ENCODE results near the gene TGM2. TPM values are rescaled to one million over a fixed set of nuclear protein-coding genes. Genes with fewer than 3 reads are reported as not detected.

The TGM2 gene
- total RNA-seq, 1 experiment from 2014 or later, result 1.5 TPM

GRCh38 chr20:38178581-38178980, 13.5 kb upstream of the TGM2 start:
- Mint-ChIP-seq H3K27me3 (ENCODE audit: insufficient read depth, unreplicated experiment) (no peaks in the 10 kb centered on the region), H3K4me1 (ENCODE audit: insufficient read depth, unreplicated experiment) (peaks cover 6% of the 10 kb centered on the region), H3K36me3 (ENCODE audit: insufficient read depth, unreplicated experiment) (peaks cover 5% of the 10 kb centered on the region), H3K9me3 (ENCODE audit: unreplicated experiment) (no peaks in the 10 kb centered on the region), H3K27ac (ENCODE audit: low read depth, unreplicated experiment) (no peak overlapping the region), H3K4me3 (ENCODE audit: unreplicated experiment) (no peak overlapping the region)
- ChIA-PET CTCF (interaction anchor here (0.7 to 1.4 kb wide), 4 partner anchors 15 to 903 kb away, joined by 3 to 6 read pairs (median 5); no protein-coding TSS in a partner anchor), POLR2A (interaction anchor here (0.8 kb wide), 1 partner anchor 47 kb away, joined by 3 read pairs; no protein-coding TSS in a partner anchor)
- TF ChIP-seq, protein P1, sequence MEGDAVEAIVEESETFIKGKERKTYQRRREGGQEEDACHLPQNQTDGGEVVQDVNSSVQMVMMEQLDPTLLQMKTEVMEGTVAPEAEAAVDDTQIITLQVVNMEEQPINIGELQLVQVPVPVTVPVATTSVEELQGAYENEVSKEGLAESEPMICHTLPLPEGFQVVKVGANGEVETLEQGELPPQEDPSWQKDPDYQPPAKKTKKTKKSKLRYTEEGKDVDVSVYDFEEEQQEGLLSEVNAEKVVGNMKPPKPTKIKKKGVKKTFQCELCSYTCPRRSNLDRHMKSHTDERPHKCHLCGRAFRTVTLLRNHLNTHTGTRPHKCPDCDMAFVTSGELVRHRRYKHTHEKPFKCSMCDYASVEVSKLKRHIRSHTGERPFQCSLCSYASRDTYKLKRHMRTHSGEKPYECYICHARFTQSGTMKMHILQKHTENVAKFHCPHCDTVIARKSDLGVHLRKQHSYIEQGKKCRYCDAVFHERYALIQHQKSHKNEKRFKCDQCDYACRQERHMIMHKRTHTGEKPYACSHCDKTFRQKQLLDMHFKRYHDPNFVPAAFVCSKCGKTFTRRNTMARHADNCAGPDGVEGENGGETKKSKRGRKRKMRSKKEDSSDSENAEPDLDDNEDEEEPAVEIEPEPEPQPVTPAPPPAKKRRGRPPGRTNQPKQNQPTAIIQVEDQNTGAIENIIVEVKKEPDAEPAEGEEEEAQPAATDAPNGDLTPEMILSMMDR (IDR thresholded peaks at IDR 0.05; ENCODE audit: unreplicated experiment), result no peak
- no TSS peak for BruUV-seq (replicated peaks)
- intact Hi-C loops (cut with micrococcal nuclease), result no loop called here
- no peak for DNase-seq (ENCODE audit: unreplicated experiment)

GRCh38 chr20:38178065-38178491, 13.0 kb upstream of the TGM2 start:
- Mint-ChIP-seq H3K4me1 (ENCODE audit: insufficient read depth, unreplicated experiment) (peaks cover 9% of the 10 kb centered on the region), H3K27me3 (ENCODE audit: insufficient read depth, unreplicated experiment) (no peaks in the 10 kb centered on the region), H3K27ac (ENCODE audit: low read depth, unreplicated experiment) (no peak overlapping the region), H3K4me3 (ENCODE audit: unreplicated experiment) (no peak overlapping the region), H3K9me3 (ENCODE audit: unreplicated experiment) (no peaks in the 10 kb centered on the region), H3K36me3 (ENCODE audit: insufficient read depth, unreplicated experiment) (peaks cover 2% of the 10 kb centered on the region)
- ChIA-PET POLR2A (interaction anchor here (0.8 kb wide), 1 partner anchor 48 kb away, joined by 3 read pairs; no protein-coding TSS in a partner anchor), CTCF (interaction anchor here (0.7 to 1.4 kb wide), 4 partner anchors 15 to 904 kb away, joined by 3 to 6 read pairs (median 5); no protein-coding TSS in a partner anchor)
- BruUV-seq (replicated peaks), result no TSS peak
- intact Hi-C loops (cut with micrococcal nuclease), result no loop called here
- TF ChIP-seq, protein P1 (IDR thresholded peaks at IDR 0.05; ENCODE audit: unreplicated experiment), result no peak
- no peak for DNase-seq (ENCODE audit: unreplicated experiment)

DNA sequence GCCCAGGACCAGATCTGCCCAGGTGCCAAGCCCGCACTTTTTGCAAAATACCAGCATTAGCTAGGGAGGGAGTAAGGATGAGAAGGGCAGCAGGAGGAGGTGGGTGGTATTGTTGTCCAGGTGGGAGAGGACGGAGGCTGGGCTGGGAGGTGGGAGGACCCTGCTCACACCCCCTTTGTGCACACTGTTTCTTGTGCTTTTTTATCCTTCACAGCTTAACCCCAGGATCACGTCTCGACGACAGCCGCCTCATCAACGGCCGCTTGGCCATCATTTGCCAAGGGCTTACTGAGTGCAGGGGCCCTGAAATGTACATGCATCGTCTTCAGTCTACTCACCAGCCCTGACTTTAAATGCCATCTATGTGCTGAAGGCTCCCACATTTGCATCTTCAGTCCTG, 12.1 kb upstream of the TGM2 start:
- Mint-ChIP-seq H3K27me3 (ENCODE audit: insufficient read depth, unreplicated experiment) (no peaks in the 10 kb centered on the region), H3K4me3 (ENCODE audit: unreplicated experiment) (no peak overlapping the region), H3K27ac (ENCODE audit: low read depth, unreplicated experiment) (no peak overlapping the region), H3K36me3 (ENCODE audit: insufficient read depth, unreplicated experiment) (no peaks in the 10 kb centered on the region), H3K4me1 (ENCODE audit: insufficient read depth, unreplicated experiment) (peaks cover 16% of the 10 kb centered on the region), H3K9me3 (ENCODE audit: unreplicated experiment) (no peaks in the 10 kb centered on the region)
- TF ChIP-seq, protein P1 (IDR thresholded peaks at IDR 0.05; ENCODE audit: unreplicated experiment), result no peak
- no TSS peak for BruUV-seq (replicated peaks)
- no peak for DNase-seq (ENCODE audit: unreplicated experiment)
- intact Hi-C loops (cut with micrococcal nuclease), result no loop called here
- ChIA-PET POLR2A (no interaction called here), CTCF (interaction anchor here (1.3 to 2.5 kb wide), 4 partner anchors 42 to 119 kb away, joined by 3 to 12 read pairs (median 9); no protein-coding TSS in a partner anchor)

DNA sequence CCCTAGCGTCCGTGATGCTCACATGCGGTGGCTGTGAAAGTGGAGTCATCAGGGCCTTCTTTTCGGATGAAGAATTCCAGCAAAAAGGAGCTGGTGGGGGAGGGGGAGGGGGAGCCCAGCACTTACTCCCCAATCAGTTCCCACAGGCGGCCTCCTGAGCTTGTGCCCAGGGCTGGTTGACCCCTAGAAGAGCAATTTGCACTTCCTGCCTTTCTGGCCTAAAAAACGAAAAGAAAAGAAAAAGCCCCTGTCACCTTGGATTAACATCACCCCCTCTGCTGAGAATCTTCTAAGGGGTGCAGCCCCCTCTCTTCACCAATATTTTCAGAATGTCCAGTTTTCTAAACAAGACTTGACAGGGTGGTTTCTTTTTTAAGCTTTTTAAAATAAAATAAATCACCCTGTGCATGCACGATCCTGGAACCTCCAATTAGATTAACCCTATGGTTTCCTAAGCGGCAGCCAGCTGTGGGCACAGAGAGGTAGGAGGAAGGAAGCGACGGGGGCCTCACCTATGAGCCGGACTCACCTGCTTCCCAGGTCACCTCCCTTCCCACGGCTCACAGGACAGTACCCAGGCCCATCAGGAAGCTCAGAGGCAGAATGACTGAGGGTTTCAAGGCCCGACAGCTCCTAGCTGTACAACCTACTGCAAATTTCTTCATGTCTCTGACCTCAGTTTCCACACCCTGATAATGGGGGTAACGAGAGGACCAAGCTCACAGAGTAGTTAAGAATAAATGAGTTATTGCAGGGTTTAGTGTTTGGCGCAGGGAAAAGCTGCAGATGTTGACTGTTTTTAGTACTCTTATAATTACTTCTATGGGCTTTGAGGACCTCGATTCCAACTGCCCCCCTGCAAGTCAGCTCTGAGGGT, 10.5 kb upstream of the TGM2 start:
- ChIA-PET POLR2A (interaction anchor here (1.2 kb wide), 1 partner anchor 25 kb away, joined by 3 read pairs; no protein-coding TSS in a partner anchor), CTCF (interaction anchor here (0.6 to 2.5 kb wide), 11 partner anchors 9 to 980 kb away, joined by 3 to 12 read pairs (median 3); no protein-coding TSS in a partner anchor)
- Mint-ChIP-seq H3K4me3 (ENCODE audit: unreplicated experiment) (no peak overlapping the region), H3K4me1 (ENCODE audit: insufficient read depth, unreplicated experiment) (peaks cover 22% of the 10 kb centered on the region), H3K36me3 (ENCODE audit: insufficient read depth, unreplicated experiment) (no peaks in the 10 kb centered on the region), H3K27me3 (ENCODE audit: insufficient read depth, unreplicated experiment) (no peaks in the 10 kb centered on the region), H3K9me3 (ENCODE audit: unreplicated experiment) (no peaks in the 10 kb centered on the region), H3K27ac (ENCODE audit: low read depth, unreplicated experiment) (no peak overlapping the region)
- DNase-seq (ENCODE audit: unreplicated experiment), result no peak
- BruUV-seq (replicated peaks), result no TSS peak
- intact Hi-C loops (cut with micrococcal nuclease), result no loop called here
- TF ChIP-seq, protein P1 (IDR thresholded peaks at IDR 0.05; ENCODE audit: unreplicated experiment), result no peak

Measured in MCF 10A (cell line).